ENCODE measurements around the gene BATF3. TPM values are rescaled to one million over a fixed set of nuclear protein-coding genes. Genes with fewer than 3 reads are reported as not detected.
A peak's percentile ranks its signal among the peaks of the same experiment; 100 is the strongest.

BATF3 gene
- total and polyA plus RNA-seq, 2 of the 4 experiments (the other 2 are of a cell fraction), result 1.6 to 3.9 TPM

- H3K9ac ChIP-seq (ENCODE audit: low read depth, low read length), result no peak overlapping the region
- H4K8ac ChIP-seq (ENCODE audit: low read depth in 2 of 2, low read length in 2 of 2), result no peak overlapping the region
- H2AK9ac ChIP-seq (replicated peaks; ENCODE audit: low read depth, low read length, poor library complexity), result no peak overlapping the region
- H3K9me1 ChIP-seq (ENCODE audit: insufficient read depth, low read length), result no peaks in the 10 kb centered on the region
- no peak overlapping the region for H2BK15ac ChIP-seq (ENCODE audit: low read depth, low read length)
- BruUV-seq (replicated peaks), result no TSS peak
- no peak overlapping the region for H3K4me3 ChIP-seq (ENCODE audit: insufficient read depth, low read depth, low read length)
- no peak overlapping the region for H3K27ac ChIP-seq (ENCODE audit: insufficient read depth, low read length)
- POLR2A ChIA-PET (ENCODE audit: unreplicated experiment), result no interaction called here
- no peak overlapping the region for H3K4ac ChIP-seq (ENCODE audit: low read depth, low read length)
- H3K79me1 ChIP-seq (ENCODE audit: low read depth in 1 of 2, low read length in 2 of 2), result no peaks in the 10 kb centered on the region
- H2AK5ac ChIP-seq (ENCODE audit: low read depth, low read length), result no peak overlapping the region
- H3K4me2 ChIP-seq (ENCODE audit: low read depth, low read length), result no peak overlapping the region
- no peak overlapping the region for H4K5ac ChIP-seq (ENCODE audit: low read depth, low read length)
- DNase-seq (peak; percentile 43), ATAC-seq (ENCODE audit: low read depth) (no peak)
- no peak overlapping the region for H2AFZ ChIP-seq (replicated peaks; ENCODE audit: low read length, poor library complexity)
- dilution Hi-C loops (cut with HindIII; ENCODE audit: low sequenced_read_pairs, unreplicated experiment) (no loop called here), in situ Hi-C loops (cut with MboI; ENCODE audit: low sequenced_read_pairs) (no loop called here), intact Hi-C loops (cut with micrococcal nuclease) (no loop called here)
- H3K27me3 ChIP-seq (ENCODE audit: control insufficient read depth, insufficient read depth, low read length), result no peaks in the 10 kb centered on the region
- no peaks in the 10 kb centered on the region for H3K9me3 ChIP-seq (ENCODE audit: control insufficient read depth, insufficient read depth, low read length)
- H3K4me1 ChIP-seq (ENCODE audit: control insufficient read depth, insufficient read depth, low read length), result peaks cover 8% of the 10 kb centered on the region; the same call in 1 of the 2 replicates
- TF ChIP-seq POLR2A (IDR thresholded peaks at IDR 0.05; ENCODE audit: low read depth, low read length), result no peak
- peak; percentile 34 for TF ChIP-seq RAD21 (IDR thresholded peaks at IDR 0.05; ENCODE audit: low read length)
- TF ChIP-seq CTCF (conservative IDR thresholded peaks at IDR 0.05; ENCODE audit: low read depth, low read length), result 0 out of 2 replicates have a peak, but pooled peaks have one; percentile 24
- TF ChIP-seq MAFK (IDR thresholded peaks at IDR 0.05; ENCODE audit: low read depth, low read length), result no peak
- H4K20me1 ChIP-seq (ENCODE audit: insufficient read depth, low read length), result no peaks in the 10 kb centered on the region
- H2BK20ac ChIP-seq (ENCODE audit: low read depth, low read length), result no peak overlapping the region
- no peak overlapping the region for H2BK5ac ChIP-seq (ENCODE audit: low read depth, low read length, poor library complexity, severe bottlenecking)
- H3K14ac ChIP-seq (replicated peaks; ENCODE audit: low read depth, low read length), result no peak overlapping the region
- H4K91ac ChIP-seq (ENCODE audit: insufficient read depth, low read depth, low read length), result no peak overlapping the region
- no peak overlapping the region for H3K18ac ChIP-seq (ENCODE audit: low read depth, low read length)
- no peaks in the 10 kb centered on the region for H3K36me3 ChIP-seq (ENCODE audit: control insufficient read depth, insufficient read depth, low read length)
- H2BK120ac ChIP-seq (ENCODE audit: low read depth, low read length), result no peak overlapping the region
- WGBS, 2 experiments (ENCODE audit: extremely low coverage in 2 of 2, insufficient read length in 1 of 2), result 60% methylated on average over 1 of the region's 4 CpGs; no CpG with 5 or more reads in 1 of the 2 experiments
- H3K23ac ChIP-seq (ENCODE audit: low read depth, low read length), result no peak overlapping the region
- H3K56ac ChIP-seq (ENCODE audit: extremely low read depth, insufficient read depth, low read length), result no peak overlapping the region
- CTCF ChIA-PET, result interaction anchor here (0.6 to 0.8 kb wide), 2 partner anchors 236 to 241 kb away, joined by 3 to 5 read pairs; no protein-coding TSS in a partner anchor
Observed at GRCh38 chr1:212718499-212718898, 18.9 kb upstream of the BATF3 start.

Measured in IMR-90 (cell line).